Stimulated activated CD4-positive, alpha-beta T cell treated with anti-CD3 and anti-CD28 coated beads, Interleukin-1b, Interleukin-23, amount 100 ng/mL, for 1 hour (primary cell): ENCODE data around the gene PRR13.
A peak's percentile ranks its signal among the peaks of the same experiment; 100 is the strongest.
"Not testable (repeated sequence)": the region's sequence is repeated elsewhere in the genome, so short reads cannot be mapped to it uniquely, and the experiment has no call there.

Source experiments
- DNase-seq, 2 donors: peaks; one replicate each; pipeline ENCODE4 v3.0.0-alpha.2; 2020; ENCODE audit warnings: low read depth in 2 of 2

Gene PRR13, protein sequence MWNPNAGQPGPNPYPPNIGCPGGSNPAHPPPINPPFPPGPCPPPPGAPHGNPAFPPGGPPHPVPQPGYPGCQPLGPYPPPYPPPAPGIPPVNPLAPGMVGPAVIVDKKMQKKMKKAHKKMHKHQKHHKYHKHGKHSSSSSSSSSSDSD

DNA sequence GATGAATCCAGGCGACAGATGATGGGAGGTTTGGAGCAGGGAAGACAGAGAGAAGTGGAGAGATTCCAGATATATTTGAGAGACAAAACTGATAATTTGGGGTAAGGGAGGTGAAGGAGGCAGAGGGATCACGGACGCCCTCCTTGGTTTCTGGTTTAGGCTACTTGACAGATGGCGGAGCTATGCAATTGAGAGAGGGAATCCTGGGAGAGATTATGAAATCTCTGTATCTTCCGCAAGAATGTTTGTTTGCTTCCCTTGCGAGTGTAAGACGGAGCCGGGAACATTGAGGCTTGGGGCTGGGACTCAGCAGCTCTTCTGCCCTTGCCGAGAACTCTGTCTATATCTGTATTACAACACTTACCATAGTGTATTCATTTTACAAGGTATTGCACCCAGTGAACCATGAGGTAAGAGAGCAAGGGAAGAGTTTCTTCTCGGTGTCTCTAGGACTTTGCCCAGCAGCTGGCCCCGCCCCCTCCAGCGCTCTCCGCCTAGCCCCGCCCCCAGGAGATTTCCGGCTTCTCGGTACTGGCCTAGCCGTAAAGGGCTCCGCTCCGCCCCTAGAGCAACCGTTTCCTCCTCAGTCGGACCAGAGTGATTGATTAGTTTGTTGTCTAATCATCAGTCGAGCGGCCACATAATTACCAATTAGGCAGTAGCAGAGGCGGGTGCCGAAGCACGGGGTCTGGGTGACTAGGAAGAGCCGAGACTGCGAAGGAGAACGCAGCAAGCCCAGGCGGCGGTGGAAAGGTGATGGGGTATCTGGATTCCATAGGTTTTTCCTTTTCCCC lies at the start of gene PRR13:
PRR13 (plus strand) TSS at position 695 of the 794 bp plus-strand sequence. CDS start 981 bp downstream, outside the sequence.
- peak; percentile 97 for DNase-seq

DNA sequence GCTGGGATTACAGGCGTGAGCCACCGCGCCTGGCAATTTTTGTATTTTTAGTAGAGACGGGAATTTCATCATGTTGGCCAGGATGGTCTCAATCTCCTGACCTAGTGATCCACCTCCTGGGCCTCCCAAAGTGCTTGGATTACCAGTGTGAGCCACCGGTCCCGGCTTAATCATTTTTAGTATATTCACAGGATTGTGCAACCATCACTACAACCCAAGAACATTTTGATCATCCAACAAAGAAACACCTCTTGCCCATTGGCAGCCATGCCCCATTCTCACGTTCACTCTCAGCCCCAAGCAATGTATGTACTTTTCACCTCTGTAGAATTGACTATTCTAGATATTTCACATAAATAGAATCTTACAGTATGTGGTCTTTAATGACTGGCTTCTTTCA lies 41.6 kb upstream of the PRR13 start:
- no peak for DNase-seq

DNA sequence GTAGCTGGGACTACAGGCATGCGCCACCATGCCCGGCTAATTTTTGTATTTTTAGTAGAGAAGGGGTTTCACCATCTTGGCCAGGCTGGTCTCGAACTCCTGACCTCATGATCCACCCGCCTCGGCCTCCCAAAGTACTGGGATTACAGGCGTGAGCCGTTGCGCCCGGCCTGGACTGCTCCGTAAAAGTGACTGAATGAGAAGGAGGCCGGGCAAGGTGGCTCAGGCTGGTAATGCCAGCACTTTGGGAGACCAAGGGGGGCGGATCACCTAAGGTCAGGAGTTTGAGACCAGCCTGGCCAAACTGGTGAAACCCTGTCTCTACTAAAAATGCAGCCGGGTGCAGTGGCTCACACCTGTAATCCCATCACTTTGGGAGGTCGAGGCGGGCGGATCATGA lies 39.2 kb upstream of the PRR13 start:
- DNase-seq: not testable (repeated sequence)

DNA sequence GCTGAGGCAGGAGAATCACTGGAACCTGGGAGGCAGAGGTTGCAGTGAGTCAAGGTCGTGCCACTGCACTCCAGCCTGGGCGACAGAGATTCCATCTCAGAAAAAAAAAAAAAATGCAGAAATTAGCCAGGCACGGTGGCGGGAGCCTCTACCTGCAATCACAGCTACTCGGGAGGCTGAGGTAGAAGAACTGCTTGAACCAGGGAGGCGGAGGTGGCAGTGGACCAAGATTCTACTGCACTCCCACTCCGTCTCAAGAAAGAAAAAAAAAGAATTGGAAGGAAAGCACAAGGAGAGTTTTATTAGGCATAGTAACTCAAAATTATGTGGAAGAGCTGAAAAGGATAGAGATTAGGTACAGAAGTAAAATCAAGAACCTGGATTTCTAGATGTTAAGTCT lies 38.7 kb upstream of the PRR13 start:
- DNase-seq: no peak

DNA sequence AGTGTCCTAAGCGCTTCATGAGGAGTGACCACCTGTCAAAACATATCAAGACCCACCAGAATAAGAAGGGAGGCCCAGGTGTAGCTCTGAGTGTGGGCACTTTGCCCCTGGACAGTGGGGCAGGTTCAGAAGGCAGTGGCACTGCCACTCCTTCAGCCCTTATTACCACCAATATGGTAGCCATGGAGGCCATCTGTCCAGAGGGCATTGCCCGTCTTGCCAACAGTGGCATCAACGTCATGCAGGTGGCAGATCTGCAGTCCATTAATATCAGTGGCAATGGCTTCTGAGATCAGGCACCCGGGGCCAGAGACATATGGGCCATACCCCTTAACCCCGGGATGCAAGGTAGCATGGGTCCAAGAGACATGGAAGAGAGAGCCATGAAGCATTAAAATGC lies 30.6 kb upstream of the PRR13 start:
- no peak for DNase-seq

DNA sequence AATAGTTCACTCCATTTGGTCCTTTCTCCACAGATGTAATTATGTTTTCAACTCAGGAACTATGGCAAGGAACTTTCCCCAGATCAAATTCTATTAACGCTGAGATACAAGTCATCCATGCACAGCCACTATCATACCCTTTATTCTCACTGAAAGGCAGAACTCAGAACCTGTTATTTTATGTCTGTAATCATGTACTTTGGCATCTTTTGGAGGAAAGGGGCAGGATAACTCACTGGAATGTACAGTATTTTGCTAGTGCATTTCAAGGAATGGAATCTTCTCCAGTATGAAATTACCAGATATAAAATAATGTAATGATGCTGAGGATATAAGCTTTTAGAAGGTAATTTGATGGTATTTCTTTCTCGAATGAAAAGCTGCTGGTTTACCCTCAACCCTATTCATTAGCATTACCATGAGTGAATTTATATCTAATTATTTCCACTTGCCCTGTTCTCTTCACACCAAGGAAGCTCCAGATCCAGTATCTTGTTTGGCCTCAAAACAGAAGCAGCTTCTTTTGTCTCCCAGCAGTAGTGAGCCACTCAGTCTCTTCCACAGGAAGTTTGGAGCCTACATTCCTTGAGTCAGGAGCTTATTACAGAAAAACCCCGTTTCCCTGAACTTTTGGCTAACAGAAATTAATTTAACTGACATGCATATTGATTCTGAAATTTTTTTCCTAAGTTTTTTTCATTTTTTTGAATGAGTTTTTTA lies 27.9 kb upstream of the PRR13 start:
- DNase-seq: no peak

DNA sequence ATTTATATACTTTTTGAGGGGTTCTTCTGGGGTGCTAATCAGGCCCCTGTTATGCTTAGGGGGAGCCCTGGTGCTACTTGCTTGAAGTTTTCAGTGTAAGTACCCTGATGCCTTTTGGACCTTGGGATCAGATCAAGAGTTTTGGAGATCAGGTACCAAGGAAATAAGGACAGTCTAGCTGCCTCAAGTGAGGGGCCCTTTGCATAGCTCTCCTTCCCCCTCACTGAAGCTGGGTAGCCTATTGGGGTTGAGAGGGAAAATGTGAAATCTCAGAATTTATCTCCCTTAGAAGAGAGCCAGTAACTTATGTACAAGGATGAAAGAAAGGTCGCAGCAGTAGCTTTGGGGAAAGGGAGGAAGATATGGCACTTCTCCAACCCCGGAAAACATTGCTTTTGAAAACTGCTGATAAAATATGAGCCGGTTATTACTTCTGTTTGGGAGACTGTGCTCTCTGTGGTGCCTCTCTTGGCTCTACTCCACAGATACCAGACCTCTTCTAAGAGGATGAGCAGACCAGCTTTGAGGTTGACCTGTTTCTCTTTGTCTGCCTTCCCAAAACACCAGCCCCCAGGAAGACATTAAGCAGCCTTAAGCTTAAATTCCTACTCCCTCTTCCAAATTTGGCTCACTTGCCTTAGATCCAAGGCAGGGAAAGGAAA lies 26.6 kb upstream of the PRR13 start:
- DNase-seq: no peak

DNA sequence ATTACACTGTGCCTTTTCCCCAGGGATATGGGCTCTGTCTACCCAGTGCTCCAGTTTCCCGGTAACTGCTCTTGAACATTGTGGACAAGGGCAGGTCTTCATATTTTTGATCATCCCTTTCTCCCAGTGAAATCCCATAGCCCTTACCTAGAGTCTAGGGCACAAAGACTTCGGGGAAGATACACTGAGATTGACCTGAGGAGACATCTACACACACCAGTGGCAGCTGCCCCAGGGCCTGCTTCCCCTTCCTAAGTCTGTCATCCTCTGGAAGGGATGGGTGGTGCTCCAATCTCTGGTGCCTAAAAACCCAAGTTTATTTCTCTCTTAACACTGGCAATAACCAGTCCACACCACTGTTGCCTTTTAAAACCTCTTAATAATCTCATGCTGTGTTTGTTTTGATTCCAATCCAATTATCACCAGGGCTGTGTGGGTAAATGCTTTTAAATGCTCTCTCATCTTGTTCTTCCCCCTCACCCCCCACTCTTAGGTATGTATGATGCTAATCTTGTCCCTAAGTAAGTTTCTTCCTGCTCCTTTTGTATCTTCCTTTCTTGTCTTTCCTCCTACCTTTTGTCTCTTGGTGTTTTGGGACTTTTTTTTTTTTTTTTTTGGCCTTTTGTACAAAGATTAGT lies 25.7 kb upstream of the PRR13 start:
- DNase-seq: not testable (repeated sequence)

DNA sequence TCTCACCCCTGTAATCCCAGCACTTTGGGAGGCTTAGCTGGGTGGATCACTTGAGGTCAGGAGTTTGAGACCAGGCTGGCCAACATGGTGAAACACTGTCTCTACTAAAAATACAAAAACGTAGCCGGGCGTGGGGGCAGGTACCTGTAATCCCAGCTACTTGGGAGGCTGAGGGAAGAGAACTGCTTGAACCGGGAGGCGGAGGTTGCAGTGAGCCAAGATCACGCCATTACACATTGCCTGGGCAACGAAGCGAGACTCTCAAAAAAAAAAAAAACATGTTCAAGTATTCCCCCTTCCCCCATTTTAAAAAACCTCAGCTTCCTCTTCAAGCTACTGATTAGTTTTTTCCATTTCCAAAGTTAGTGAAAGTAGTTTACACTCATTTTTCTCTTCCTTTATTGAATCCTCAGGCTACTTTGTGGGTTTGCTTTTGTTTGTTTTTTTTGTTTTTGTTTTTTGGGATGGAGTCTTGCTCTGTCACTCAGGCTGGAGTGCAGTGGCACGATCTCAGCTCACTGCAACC lies 24.2 kb upstream of the PRR13 start:
- not testable (repeated sequence) for DNase-seq

DNA sequence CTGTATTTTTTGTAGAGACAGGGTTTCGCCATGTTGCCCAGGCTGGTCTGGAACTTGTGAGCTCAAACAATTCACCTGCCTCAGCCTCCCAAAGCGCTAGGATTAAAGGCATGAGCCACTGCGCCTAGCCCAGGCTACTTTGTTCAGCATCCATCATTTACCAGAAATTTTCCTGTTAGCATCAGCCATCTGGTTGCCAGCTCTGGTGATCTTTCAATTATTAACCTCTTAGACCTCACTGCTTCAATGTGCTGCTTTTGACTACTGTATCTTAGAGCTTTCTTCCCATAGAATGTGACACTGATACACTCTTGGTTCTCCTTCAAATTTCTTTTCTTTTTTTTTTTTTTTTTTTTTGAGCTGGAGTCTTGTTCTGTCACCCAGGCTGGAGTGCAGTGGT lies 23.3 kb upstream of the PRR13 start:
- no peak for DNase-seq

DNA sequence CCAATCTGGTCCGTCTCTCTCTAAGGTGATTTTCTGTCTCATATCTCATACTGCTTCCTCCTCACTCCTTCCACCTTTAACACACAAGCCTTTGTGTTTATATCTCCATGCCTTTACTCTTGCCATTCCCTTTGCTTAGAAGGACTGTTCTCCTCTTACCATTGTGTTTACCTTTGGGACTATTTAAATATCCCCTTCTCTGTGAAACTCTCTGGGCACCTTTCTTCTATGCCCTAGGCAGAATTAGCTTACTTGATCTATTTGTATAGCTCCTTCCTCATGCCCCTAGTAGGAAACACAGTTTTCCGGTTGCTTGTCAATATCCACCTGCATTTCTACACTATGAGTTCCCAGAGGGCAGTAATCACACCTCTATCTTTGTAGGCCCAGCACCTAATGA lies 21.8 kb upstream of the PRR13 start:
- no peak for DNase-seq

DNA sequence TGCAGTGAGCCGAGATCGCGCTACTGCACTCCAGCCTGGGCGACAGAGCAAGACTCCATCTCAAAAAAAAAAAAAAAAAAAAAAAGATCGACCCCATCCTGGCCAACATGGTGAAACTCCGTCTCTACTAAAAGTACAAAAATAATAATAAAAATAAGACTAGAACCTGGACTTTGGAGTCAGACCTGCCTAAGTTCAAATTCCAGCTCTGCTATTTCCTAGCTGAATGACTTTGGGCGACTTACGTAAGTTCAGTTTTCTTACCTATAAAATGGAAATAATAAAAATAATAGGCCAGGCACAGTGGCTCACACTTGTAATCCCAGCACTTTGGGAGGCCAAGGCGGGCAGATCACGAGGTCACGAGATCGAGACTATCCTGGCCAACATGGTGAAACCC lies 19.3 kb upstream of the PRR13 start:
- DNase-seq: not testable (repeated sequence)

DNA sequence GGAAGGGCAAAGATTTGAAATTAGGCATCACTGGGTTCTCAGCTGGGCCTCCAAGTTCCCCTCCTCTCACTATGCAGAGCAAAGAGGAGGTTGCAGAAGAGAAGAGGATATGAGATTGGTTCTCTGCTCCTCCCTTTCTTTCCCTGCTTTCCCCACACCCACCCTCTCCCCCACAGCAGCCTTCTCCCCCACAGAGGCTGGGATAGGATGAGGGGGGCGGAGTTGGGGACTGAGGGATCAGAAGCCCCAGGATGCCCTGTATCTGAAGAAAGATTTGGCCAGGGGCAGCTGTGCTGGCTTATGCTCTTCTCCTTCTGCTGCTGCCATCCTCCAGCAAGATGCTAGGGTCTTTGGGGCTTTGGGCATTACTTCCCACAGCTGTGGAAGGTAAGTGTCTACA lies 17.9 kb upstream of the PRR13 start, which contains the start of gene AMHR2:
AMHR2 (plus strand) TSS at position 259 of the 400 bp plus-strand sequence; CDS start at position 339, 80 bp downstream.
- no peak for DNase-seq

DNA sequence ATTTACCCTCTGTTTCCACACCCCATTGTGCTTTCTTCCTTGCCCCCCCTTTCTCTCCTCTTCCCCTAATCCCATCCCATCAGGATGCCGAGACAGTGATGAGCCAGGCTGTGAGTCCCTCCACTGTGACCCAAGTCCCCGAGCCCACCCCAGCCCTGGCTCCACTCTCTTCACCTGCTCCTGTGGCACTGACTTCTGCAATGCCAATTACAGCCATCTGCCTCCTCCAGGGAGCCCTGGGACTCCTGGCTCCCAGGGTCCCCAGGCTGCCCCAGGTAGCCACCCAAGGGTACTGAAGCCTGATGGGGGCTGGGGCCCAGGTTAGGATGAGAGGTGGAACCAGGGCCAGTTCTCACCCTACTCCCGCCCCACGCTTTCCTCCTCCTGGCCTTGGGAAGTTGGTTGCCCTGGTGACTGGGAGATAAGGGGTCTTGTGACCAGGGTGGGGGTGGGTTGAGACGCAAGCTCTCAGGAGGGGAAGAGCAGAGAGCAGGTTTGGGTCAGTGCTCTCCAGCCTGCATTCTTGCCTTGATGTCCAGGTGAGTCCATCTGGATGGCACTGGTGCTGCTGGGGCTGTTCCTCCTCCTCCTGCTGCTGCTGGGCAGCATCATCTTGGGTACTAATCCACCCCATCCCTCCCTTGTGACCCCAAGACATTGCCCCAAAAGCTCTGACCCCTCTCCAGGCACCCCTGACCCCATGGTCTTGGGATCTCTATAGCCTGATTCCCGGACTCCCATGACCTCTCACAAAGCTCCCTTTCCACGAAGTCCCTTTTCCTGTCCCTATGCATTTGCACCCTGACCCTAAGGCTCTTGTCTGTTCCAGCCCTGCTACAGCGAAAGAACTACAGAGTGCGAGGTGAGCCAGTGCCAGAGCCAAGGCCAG lies 16.7 kb upstream of the PRR13 start:
- DNase-seq: no peak

DNA sequence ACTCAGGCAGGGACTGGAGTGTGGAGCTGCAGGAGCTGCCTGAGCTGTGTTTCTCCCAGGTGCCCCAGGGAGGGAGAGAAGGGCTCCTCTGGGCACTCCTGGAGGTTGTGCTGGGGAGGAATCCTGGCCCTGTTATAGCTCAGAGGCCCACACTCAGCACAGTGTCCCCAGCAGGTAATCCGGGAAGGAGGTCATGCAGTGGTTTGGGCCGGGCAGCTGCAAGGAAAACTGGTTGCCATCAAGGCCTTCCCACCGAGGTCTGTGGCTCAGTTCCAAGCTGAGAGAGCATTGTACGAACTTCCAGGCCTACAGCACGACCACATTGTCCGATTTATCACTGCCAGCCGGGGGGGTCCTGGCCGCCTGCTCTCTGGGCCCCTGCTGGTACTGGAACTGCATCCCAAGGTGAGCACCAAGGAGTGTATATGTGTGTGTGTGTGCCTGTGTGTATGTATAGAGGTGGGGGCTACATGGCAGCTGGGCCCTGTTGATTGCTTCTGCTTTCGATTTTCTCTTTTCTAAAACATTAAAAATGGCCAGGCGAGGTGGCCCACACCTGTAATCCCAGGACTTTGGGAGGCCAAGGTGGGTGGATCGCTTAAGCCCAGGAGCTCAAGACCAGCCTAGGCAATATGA lies 15.9 kb upstream of the PRR13 start:
- no peak for DNase-seq

DNA sequence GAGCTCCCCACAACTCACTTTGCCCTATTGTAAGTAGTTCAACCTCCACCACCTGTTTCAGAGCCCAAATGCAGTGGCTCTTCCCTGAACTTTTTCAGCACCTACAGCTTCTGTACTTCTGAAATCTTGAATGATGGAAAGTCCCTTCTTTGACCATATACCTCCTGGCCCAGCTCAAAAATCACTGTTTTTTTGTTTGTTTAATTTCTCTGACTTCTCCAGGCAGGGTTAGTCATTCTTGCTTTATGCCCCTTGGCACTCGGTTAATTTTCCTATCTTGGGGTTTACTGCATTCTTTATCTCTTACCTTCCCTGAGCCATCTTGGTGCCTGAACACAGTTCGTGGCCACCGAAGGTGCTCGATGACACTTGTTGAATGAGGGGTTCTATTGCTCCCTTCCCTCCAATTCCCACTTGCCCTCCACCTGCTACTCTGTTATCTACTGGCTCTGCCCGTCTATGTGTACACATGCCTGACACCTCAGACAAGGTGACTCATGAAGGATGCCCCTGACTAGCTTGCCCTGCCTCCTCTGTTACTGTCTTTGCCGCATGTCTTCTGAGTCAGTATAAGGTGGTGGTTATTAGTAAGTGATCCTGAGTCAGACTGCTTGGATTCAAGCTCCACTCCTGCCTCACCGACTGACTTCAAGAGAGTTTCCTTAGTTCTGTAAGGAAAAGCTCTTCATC lies 13.5 kb upstream of the PRR13 start:
- no peak for DNase-seq

DNA sequence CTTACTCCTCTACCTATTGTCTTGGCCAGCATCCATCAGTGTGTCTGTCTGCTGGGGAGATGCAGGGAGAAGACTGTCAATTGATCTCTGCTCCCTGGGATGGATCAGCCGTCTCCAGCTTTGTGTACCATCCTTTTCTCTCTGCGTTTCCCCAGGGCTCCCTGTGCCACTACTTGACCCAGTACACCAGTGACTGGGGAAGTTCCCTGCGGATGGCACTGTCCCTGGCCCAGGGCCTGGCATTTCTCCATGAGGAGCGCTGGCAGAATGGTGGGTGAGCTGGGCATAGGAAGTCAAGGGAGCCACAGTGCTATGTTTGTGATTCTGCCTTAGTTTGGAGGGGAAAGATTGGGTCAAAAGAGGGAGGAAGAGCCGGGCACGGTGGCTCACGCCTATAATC lies 12.8 kb upstream of the PRR13 start:
- no peak for DNase-seq

DNA sequence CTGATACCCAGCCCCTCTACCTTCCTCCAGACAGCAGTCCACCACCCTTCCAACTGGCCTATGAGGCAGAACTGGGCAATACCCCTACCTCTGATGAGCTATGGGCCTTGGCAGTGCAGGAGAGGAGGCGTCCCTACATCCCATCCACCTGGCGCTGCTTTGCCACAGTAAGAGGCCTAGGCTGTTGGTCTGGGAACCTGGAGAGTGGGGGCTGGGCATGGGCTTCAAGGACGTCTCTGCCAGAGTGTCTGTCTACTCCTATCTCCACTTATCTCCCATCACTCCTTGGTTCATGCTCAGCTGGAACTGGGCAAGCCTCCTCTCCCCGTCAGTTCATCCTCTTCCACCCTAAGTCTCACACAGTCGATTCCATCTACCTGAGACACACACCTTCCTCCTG lies 11.4 kb upstream of the PRR13 start:
- no peak for DNase-seq

DNA sequence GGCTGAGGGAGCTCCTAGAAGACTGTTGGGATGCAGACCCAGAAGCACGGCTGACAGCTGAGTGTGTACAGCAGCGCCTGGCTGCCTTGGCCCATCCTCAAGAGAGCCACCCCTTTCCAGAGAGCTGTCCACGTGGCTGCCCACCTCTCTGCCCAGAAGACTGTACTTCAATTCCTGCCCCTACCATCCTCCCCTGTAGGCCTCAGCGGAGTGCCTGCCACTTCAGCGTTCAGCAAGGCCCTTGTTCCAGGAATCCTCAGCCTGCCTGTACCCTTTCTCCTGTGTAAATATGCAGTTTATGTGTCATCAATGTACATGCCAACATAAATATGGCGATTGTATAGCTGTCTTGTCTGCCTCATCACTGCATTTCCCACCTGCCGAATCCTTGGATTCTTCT lies 10.3 kb upstream of the PRR13 start:
- no peak for DNase-seq
